Smooth muscle cell (in vitro differentiated cells): ENCODE measurements around the gene CNP. TPM values are rescaled to one million over a fixed set of nuclear protein-coding genes. Genes with fewer than 3 reads are reported as not detected.
A peak's percentile ranks its signal among the peaks of the same experiment; 100 is the strongest.

Source experiments
- DNase-seq: peaks from one replicate; lab custom pipeline; 2025; ENCODE audit not compliant: unreplicated experiment; lab: John Stamatoyannopoulos, UW
- H2AFZ ChIP-seq: fragments of 200-600 bp; sonication (generic); 2 replicates; pipeline ENCODE4 v1.6.0; 2016; ENCODE audit warnings: antibody characterized with exemption, low read depth, mild to moderate bottlenecking
- H3F3A ChIP-seq: fragments of 200-600 bp; sonication (generic); 2 replicates; pipeline ENCODE4 v1.6.0; 2017; ENCODE audit warnings: antibody characterized with exemption, low read depth
- H3K27ac ChIP-seq: fragments of 200-600 bp; sonication (generic); 2 replicates; pipeline ENCODE4 v1.5.1; 2016; ENCODE audit warnings: low read depth, mild to moderate bottlenecking
- H3K27me3 ChIP-seq: fragments of 200-600 bp; sonication (generic); 2 replicates; pipeline ENCODE4 v1.6.1; 2016; ENCODE audit warnings: low read depth, mild to moderate bottlenecking
- H3K36me3 ChIP-seq: fragments of 200-600 bp; sonication (generic); 2 replicates; pipeline ENCODE4 v1.5.1; 2016; ENCODE audit warnings: low read depth
- H3K4me1 ChIP-seq: fragments of 200-600 bp; sonication (generic); 2 replicates; pipeline ENCODE4 v1.5.1; 2016; ENCODE audit warnings: low read depth
- H3K4me2 ChIP-seq: fragments of 200-600 bp; sonication (generic); 2 replicates; pipeline ENCODE4 v1.6.0; 2016; ENCODE audit warnings: mild to moderate bottlenecking
- H3K4me3 ChIP-seq: fragments of 200-600 bp; sonication (generic); 2 replicates; pipeline ENCODE4 v1.5.1; 2016; ENCODE audit warnings: mild to moderate bottlenecking
- H3K79me2 ChIP-seq: fragments of 200-600 bp; sonication (generic); 2 replicates; pipeline ENCODE4 v1.6.0; 2016; ENCODE audit warnings: low read depth, mild to moderate bottlenecking
- H3K9ac ChIP-seq: fragments of 200-600 bp; sonication (generic); 2 replicates; pipeline ENCODE4 v1.6.0; 2016; ENCODE audit warnings: low read depth
- H3K9me3 ChIP-seq: fragments of 200-600 bp; sonication (generic); replicated peaks from 2 replicates; pipeline ENCODE4 v1.5.1; 2016; ENCODE audit warnings: low read depth
- H4K20me1 ChIP-seq: fragments of 200-600 bp; sonication (generic); 2 replicates; pipeline ENCODE4 v1.6.0; 2016; ENCODE audit warnings: low read depth
- CTCF ChIP-seq: fragments of 200-600 bp; sonication (generic); IDR thresholded peaks from 2 replicates; pipeline ENCODE4 v1.5.1; 2017; ENCODE audit warnings: borderline replicate concordance, mild to moderate bottlenecking, antibody characterized with exemption; ENCODE audit not compliant: insufficient read depth, poor library complexity, severe bottlenecking
- WGBS: methylation state at CpG from one replicate; pipeline ENCODE4 v1.1.7; 2016; ENCODE audit warnings: low lambda C conversion rate; 5-methylcytosine and 5-hydroxymethylcytosine counted together
- polyA plus RNA-seq: library from polyadenylated mRNA; unstranded; fragments of >200 nt; fragmentation: Nextera tagmentation; extraction: Ambion mirVana; gene quantifications from 2 replicates; pipeline ENCODE4 v1.2.1, GENCODE V29; 2016
- total RNA-seq: library from RNA; depleted of rRNA; stranded (reverse); fragments of >200 nt; gene quantifications from 2 replicates; pipeline ENCODE4 v1.2.3, GENCODE V29; 2014

Gene CNP
- total and polyA plus RNA-seq, 2 experiments from 2014 or later = 34.7 to 60.1 TPM

- H4K20me1 ChIP-seq = peaks cover 38% of the 10 kb centered on the region
- no peaks in the 10 kb centered on the region for H3F3A ChIP-seq
- no peaks in the 10 kb centered on the region for H3K36me3 ChIP-seq
- 1% methylated on average over 67 of the region's 70 CpGs for WGBS
- H3K9me3 ChIP-seq = no peaks in the 10 kb centered on the region
- TF ChIP-seq CTCF = no peak
- peak within 1 kb of the TSS; percentile 97 for H3K4me2 ChIP-seq
- peaks cover 66% of the 10 kb centered on the region for H3K79me2 ChIP-seq
- peak; percentile 67 for DNase-seq
- peaks cover 25% of the 10 kb centered on the region for H3K4me1 ChIP-seq
- H3K27me3 ChIP-seq = no peaks in the 10 kb centered on the region
- H3K4me3 ChIP-seq = peak within 1 kb of the TSS; percentile 89
- peak within 1 kb of the TSS; percentile 99 for H3K9ac ChIP-seq
- H3K27ac ChIP-seq = peak within 1 kb of the TSS; percentile 97
- H2AFZ ChIP-seq = peak within 1 kb of the TSS; percentile 65
Measured at GRCh38 chr17:42016941-42017865, 50.6 kb downstream of the CNP start, which contains the start of gene DNAJC7. DNAJC7 (minus strand) TSS chr17:42017439; CDS start chr17:42017416, 23 bp downstream.

- WGBS = 6% methylated on average over 11 of the region's 11 CpGs
- Histone ChIP-seq H2AFZ (peak overlapping the region; percentile 65), H4K20me1 (peaks cover 32% of the 10 kb centered on the region), H3K4me2 (peak overlapping the region; percentile 97), H3K4me1 (peaks cover 25% of the 10 kb centered on the region), H3K36me3 (no peaks in the 10 kb centered on the region), H3K79me2 (peaks cover 60% of the 10 kb centered on the region), H3K27me3 (no peaks in the 10 kb centered on the region), H3F3A (no peaks in the 10 kb centered on the region), H3K9ac (peak overlapping the region; percentile 99), H3K4me3 (peak overlapping the region; percentile 89), H3K9me3 (no peaks in the 10 kb centered on the region), H3K27ac (peak overlapping the region; percentile 97)
- no peak for TF ChIP-seq CTCF
- DNase-seq = peak; percentile 54
Measured at GRCh38 chr17:42017866-42018200, 51.2 kb downstream of the CNP start.

- Histone ChIP-seq H3K36me3 (no peaks in the 10 kb centered on the region), H4K20me1 (peaks cover 27% of the 10 kb centered on the region), H3K27me3 (no peaks in the 10 kb centered on the region), H3F3A (peaks cover 2% of the 10 kb centered on the region), H2AFZ (peak overlapping the region; percentile 65), H3K4me2 (peak overlapping the region; percentile 97), H3K9ac (peak overlapping the region; percentile 99), H3K4me3 (peak overlapping the region; percentile 89), H3K9me3 (no peaks in the 10 kb centered on the region), H3K4me1 (peaks cover 25% of the 10 kb centered on the region), H3K79me2 (peaks cover 55% of the 10 kb centered on the region), H3K27ac (peak overlapping the region; percentile 97)
- 37% methylated on average over 3 of the region's 3 CpGs for WGBS
- no peak for DNase-seq
- no peak for TF ChIP-seq CTCF
Measured at GRCh38 chr17:42018339-42018738, 51.7 kb downstream of the CNP start.
